Epithelial cell of prostate (primary cell): ENCODE data around the gene ZNF683.
"Not testable (repeated sequence)": the region's sequence is repeated elsewhere in the genome, so short reads cannot be mapped to it uniquely, and the experiment has no call there.

Experiments used
- DNase-seq: peaks from one replicate; pipeline ENCODE4 v3.0.0-alpha.2; 2011; ENCODE audit warnings: low read depth, low spot score
- H3K27ac ChIP-seq: fragments of 450-650 bp; 2 replicates; pipeline ENCODE4 v1.5.1; 2017; ENCODE audit warnings: mild to moderate bottlenecking

The ZNF683 gene

DNA sequence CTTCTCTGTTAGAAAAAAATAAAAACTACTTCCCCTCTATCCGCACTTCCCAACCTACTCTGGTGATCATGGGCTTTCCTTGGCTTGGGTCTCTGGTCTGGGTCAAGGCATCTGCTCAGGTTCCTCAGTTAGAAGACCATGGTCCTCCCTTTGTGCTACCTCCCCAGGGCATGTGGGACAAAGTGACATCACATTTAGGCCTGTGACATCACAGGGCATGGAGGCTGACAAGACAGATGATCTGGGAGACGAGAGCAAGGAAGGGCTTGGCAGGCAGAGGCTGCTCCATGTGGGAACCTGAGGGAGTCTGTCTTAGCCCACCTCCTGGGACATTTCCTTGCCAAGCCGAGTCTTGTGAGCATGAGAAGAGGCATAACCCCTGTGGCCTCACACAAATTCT lies at the start of gene ZNF683:
TSS of gene ZNF683 (minus strand) at position 140 of the 400 bp plus-strand sequence. CDS start 4,179 bp downstream, outside the sequence.
- not testable (repeated sequence) for DNase-seq, H3K27ac ChIP-seq

DNA sequence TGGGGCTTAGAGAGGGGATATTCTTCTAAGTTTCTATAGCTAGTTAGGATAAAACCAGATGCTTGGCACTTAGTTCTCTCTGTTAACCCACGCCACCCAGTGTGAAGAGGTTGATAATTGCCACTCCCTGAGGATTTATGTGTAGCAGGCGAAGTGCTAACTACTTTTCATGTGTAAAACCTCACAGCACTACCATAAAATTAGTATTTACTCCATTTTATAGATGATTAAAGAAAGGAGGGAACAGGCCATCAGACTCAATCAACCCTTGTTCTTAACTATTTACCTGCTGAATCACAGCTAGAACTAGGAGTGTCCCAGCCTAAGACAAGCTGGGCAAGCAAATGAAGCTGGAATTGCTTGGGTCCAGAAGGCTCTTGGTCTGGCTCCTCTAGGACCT lies 46.9 kb upstream of the ZNF683 start:
- no peak overlapping the region for H3K27ac ChIP-seq

DNA sequence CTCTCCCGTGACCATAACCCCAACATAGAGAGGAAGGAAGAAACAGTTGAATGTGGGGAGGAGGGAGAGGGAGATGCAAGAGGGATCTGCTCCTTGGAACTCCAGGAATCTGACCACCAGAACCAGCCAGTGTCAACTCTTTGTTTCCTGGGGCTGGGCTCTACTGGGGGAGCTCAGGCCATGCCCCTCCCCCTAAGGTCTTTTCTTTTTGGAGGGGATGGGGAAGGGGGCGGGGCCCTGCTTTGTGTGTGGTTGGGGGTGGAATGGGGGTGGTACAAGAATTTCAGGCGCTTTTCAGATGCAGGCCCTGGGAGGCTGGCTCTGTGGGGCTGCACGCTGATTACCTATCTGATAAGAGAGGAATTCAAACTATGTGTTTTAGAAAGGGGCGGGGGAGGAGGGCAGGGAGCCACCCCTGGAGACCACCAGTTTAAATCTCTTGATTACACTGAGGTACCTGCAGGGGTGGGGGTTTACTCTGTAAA lies 46.4 kb upstream of the ZNF683 start:
- no peak for DNase-seq
- H3K27ac ChIP-seq: no peak overlapping the region

More for the DNA sequence above, 46.9 kb upstream of the ZNF683 start:
- DNase-seq: no peak

- peak overlapping the region; percentile 51 for H3K27ac ChIP-seq
- peak; percentile 85 for DNase-seq
Measured at GRCh38 chr1:26417111-26417759, 44.7 kb upstream of the ZNF683 start.

DNA sequence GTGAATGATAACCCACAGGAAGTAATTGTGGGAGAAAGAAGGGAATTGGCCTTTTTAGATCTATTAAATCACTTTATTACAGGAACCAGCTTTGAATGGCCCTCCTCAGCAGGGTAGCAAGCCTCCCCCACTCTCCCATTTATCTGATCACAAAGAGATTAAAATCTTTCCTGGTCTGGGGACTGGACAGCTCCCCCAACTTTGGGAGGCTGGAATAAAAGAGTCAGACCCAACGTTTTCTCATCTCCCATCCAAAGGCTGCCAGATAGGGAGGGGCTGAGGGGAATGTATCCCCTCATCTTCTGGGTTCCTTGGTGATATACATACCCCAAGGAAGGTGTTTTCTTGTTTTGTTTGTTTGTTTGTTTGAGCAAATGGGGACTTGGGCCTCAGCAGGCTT lies 40.5 kb upstream of the ZNF683 start:
- no peak for DNase-seq
- H3K27ac ChIP-seq: no peak overlapping the region

DNA sequence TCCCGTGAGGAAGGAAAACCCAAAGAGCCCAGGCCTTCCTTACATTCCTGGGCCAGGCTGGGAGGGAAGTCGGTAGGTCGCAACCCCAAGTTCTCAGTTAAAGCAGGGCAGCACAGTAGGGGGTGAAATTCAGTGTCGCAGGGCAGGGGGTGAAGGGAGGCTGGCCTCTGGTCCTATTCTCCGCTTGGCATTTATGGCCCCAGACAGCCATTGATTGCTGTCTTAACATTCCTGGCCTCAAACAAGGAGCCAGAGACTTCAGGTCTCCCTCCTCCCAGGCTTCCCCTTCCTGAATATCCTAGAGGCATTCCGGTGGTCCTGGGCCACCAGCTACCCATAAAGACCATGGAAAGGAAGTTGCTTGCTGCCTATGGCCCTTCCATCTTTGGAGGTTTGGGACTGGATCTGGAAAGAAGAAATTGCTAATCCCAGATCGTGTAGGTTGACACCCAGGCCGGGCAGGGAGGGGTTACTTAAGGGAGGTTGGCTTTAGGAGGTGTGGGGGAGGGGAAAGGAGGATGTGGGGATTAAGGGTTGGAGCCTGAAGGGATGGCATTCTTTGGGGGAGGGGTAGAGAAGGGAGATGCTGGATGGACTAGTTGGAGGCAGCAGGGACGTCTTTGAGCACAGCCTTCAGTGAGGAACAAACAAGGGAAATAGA lies 39.8 kb upstream of the ZNF683 start:
- no peak for DNase-seq
- H3K27ac ChIP-seq: no peak overlapping the region

DNA sequence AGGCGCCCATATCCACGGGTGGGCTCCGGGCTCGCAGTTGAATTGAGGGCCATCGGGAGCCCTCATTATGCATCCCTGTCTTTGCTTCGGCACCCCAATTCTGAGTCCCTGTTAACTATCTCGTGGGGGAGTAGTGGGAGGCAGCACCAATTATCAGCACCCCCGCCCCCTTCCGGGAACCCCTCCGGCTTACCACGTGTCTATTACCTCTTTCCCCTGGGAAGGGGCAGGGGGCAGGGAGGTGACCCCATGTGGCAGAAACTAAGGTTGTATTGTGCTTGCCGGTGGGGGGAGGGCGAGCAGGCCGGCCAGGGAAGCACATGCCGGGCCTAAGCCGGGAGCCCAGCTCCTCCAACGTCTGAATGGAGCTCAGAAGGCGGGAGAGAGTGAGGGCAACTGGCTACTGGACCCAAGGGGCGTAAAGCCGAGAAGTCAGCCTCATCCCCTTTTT lies 39.1 kb upstream of the ZNF683 start:
- no peak for DNase-seq

DNA sequence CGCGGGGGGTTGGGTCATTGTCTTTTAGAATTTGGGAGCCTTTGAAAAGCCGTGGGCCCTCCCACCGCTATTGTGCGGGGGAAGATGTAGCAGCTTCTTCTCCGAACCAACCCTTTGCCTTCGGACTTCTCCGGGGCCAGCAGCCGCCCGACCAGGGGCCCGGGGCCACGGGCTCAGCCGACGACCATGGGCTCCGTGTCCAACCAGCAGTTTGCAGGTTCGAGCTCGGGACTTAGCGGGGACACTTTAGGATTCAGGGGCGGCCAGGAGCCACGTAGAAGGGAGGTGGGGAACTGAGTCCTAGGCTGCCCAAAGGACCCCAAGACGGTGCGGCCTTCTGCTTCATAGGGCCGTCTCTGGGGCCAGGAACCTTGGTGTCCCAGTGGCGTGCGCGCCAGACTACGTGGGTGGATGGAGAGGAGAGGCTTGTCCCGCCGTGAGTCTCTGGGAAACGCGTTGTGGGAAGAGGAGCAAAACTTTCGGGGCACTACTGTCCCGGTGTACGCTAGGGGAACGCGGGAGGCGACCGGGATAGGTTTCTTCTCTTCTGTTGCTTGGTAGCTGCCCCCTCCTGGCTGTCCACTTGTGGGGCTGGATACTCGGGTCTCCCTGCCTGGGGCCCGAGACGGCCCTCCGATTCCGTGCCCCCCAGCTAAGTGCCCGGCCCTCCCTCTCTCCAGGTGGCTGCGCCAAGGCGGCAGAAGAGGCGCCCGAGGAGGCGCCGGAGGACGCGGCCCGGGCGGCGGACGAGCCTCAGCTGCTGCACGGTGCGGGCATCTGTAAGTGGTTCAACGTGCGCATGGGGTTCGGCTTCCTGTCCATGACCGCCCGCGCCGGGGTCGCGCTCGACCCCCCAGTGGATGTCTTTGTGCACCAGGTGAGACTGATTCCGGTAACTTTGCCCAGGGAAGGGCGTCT lies 38.4 kb upstream of the ZNF683 start, which contains the start of gene LIN28A:
TSS of gene LIN28A (plus strand) at position 112 of the 918 bp plus-strand sequence. CDS start at position 187, 75 bp downstream.
- DNase-seq: no peak
- no peak within 1 kb of the TSS for H3K27ac ChIP-seq

More for the DNA sequence above, 39.1 kb upstream of the ZNF683 start:
- H3K27ac ChIP-seq: no peak overlapping the region

- no peak overlapping the region for H3K27ac ChIP-seq
- DNase-seq: no peak
Measured at GRCh38 chr1:26409191-26409807, 36.7 kb upstream of the ZNF683 start.

- DNase-seq: no peak
- H3K27ac ChIP-seq: no peak overlapping the region
Measured at GRCh38 chr1:26408604-26409003, 36.1 kb upstream of the ZNF683 start.

DNA sequence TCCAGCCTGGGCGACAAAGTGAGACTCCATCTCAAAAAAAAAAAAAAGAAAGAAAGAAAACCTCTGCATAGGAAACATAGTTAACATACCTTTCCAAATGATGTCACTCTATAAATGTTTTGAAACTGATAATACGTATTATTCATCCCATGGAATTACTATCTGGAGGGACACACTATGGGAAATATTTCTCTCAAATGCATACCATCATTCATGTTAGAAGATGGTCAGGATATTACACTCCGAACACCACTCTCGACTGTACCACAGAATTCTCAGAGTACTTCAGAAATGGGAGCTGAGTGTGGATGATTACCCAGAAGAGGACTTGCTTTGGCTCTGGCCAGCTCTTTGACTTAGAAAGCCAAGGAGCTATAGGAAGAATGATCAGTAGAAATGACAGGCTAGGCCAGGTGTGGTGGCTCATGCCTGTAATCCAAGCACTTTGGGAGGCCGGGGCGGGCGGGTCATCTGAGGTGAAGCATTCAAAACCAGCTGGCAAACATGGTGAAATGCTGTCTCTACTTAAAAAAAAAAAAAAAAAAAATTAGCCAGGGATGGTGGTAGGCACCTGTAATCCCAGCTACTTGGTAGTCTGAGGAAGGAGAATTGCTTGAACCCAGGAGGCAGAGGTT lies 32.8 kb upstream of the ZNF683 start:
- no peak overlapping the region for H3K27ac ChIP-seq
- DNase-seq: no peak

DNA sequence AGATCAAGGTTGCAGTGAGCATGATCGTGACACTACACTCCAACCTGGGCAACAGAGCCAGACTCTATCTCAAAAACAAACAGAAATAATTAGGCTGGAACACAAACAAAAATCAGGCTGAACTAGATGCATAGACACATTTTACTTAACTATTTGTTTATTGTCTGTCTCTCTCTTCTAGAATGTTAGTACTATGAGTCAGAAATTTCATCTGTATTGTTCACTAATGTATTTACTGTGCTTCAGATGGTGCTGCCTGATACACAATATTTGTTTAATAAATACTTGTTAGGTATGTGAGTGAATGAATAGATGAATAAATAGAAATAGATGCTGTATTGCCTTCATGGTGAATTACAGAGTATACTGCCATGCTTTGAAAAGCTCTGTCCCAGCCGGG lies 32.1 kb upstream of the ZNF683 start:
- DNase-seq: no peak

GRCh38 chr1:26403656-26404055 lies 31.1 kb upstream of the ZNF683 start:
- H3K27ac ChIP-seq: no peak overlapping the region
- DNase-seq: no peak

More for the DNA sequence above, 32.1 kb upstream of the ZNF683 start:
- H3K27ac ChIP-seq: no peak overlapping the region

GRCh38 chr1:26401891-26402290 lies 29.3 kb upstream of the ZNF683 start:
- no peak overlapping the region for H3K27ac ChIP-seq
- no peak for DNase-seq

DNA sequence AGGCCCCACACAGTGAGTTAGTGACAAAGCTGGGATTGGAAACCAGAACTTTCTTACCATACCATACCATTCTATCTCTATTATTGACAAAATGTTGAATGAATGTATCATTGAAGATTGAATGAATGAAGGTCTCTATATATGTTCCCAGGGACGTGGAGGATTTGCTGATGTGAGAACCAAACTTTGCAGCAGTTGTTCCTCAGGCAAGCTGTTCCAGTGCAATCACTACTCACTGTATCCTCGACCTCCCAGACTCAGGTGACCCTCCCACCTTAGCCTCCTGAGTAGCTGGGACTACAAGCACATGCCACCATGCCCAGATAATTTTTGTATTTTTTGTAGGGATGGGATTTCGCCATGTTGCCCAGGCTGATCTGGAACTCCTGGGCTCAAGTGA lies 26.5 kb upstream of the ZNF683 start:
- DNase-seq: no peak

DNA sequence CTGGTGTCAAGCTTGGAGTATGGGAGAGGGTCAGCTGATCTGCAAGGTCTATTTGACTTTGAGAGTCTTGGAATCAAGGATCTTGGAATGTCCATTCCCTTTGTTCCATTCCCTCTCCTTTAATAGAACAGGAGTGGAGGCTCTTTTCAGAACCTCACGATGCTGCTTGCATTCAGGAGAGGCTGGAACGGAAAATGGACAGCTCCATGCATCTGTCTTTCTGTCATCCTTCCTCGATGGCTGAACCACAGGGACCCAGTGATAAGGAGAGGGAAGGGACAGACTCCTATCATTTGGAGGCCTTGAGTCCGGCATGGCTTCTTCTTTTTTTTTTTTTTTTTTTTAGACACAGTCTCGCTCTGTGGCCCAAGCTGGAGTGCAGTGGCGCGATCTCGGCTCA lies 23.2 kb upstream of the ZNF683 start:
- DNase-seq: no peak
- H3K27ac ChIP-seq: no peak overlapping the region

More for the DNA sequence above, 26.5 kb upstream of the ZNF683 start:
- no peak overlapping the region for H3K27ac ChIP-seq

- H3K27ac ChIP-seq: no peak overlapping the region
- no peak for DNase-seq
Measured at GRCh38 chr1:26391450-26391849, 18.9 kb upstream of the ZNF683 start.

GRCh38 chr1:26389604-26390247 lies 17.2 kb upstream of the ZNF683 start:
- H3K27ac ChIP-seq: no peak overlapping the region
- DNase-seq: no peak

DNA sequence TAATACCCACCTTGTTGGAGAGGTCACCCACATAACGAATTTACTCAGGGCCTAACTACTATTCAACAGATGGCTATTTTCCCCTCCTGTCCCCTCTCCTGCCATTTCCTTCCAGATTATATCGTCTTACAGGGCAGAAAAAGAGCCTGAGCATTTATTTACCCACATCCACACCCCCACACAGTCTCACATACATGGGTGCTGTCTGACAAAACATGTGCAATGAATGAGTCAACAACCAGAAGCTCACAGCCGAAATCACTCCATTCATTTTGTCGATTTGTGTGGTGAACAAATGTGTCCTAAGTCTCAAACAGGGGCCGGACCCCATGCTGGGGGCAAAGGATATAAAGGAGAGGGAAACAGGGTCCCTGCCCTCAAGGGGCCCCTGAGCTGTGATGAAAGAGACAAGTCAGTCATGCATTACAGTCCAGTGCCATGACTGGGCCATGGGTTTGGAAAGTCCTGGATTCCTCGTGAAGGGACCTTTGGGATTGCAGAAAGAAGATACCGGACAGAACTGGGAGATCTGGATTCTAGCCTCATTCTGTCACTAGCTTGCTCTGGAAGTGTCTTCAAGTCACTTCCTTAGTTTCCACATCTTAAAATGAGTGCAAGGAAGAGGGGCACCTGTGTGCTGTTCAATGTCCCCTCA lies 16.4 kb upstream of the ZNF683 start:
- DNase-seq: no peak
- no peak overlapping the region for H3K27ac ChIP-seq
